Measurements from ENCODE around the gene ERC2.
"Not testable (repeated sequence)": the region's sequence is repeated elsewhere in the genome, so short reads cannot be mapped to it uniquely, and the experiment has no call there.

Gene ERC2

GRCh38 chr3:55880357-55880756 lies 587.9 kb downstream of the ERC2 start:
- DNase-seq (ENCODE audit: low read depth), result no peak

DNA sequence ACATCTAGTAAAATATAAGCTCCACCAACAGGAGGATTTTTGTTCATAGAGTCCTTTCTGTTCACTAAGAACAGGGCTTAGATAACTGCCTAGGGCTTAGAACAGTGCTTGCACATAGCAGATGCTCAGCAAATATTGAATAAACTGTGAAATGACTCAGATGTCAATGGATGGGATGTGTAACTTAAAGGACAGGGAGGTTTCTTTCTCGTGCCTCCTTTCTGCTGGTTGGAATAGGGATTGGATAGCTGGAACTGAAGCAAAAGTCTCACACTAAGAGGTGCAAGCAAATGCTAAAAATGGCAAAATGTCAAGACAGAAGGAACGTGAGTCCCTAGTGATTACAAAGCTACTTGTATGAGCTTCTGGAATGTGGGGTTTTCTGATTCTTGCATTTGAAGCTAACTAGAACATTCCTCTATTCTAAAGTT lies 588.4 kb downstream of the ERC2 start:
- DNase-seq (ENCODE audit: low read depth), result no peak

DNA sequence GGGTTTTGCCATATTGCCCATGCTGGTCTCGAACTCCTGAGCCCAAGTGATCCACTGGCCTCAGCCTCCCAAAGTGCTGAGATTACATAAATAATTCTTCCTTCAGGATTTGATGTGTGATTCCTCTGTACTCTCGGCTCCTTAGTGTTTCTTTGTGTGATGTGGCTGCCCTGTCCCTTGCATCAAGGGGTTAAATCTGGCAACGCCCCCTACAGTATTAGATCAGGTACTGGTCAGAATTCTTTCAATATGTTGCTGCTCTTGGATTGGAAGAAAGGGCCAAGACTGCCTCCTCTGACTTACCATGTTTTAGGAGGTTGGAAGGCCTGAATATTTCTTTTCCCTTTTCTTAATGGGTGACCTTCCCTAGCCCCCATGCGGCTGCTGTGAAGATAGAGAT lies 590.6 kb downstream of the ERC2 start:
- no peak for DNase-seq (ENCODE audit: low read depth)

DNA sequence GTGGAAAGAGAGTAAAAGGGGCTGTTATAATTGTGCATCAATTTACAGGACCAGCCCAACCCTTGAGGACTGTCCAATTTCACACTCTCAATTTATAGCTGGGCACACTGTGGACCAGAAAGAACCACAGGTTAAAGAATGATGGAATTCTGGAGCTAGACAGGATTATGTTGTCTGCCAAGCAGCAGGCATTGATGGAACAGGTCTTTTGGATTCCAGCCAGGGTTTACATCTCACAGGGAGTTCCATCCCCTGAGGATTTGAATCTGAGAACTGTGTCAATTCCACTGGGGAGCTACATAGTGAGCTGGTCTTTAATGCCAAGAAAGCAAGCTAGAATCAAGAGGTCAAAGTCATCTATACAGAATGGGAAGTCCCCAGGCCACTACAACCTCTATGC lies 591.7 kb downstream of the ERC2 start:
- DNase-seq (ENCODE audit: low read depth), result no peak

GRCh38 chr3:55875113-55875512 lies 593.2 kb downstream of the ERC2 start:
- no peak for DNase-seq (ENCODE audit: low read depth)

GRCh38 chr3:55873523-55874254 lies 594.6 kb downstream of the ERC2 start:
- DNase-seq (ENCODE audit: low read depth), result no peak

DNA sequence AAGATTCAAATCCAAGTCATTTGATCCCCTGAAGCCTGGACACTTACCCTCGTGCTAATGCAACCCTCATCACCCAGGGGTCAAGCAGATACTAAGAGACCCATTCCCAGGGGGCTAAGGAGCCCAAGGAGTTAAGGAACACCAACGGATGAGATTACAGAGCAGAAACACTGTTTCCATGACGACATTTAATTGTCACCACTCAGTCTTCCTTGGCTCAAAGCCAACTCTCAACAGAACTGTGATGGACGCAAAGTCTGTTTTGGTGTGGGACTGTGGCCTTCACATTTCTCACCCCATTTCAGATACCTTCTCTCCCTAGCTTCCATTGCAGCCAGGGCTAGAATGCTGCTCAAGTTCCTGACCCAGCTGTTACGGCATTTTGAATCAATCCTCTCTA lies 597.7 kb downstream of the ERC2 start:
- no peak for DNase-seq (ENCODE audit: low read depth)

DNA sequence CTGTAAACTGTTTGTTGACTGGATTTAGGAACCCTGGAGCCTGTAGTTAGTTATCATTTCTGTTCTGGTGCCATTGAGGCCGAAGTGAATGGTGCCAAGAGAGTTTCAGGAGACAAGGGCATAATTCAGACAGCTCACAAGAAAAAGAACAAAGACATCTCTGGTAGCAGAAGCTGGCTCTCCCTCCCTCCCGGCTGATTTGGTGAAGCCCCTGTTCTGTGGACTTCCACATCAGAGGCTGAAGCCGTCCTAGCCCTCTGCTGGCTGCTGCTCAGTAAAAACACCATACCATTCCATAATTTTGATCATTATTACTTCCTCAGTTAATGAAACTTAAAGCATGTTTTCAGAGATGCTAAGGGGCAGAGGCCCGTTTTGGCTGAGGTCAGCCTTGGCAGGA lies 599.9 kb downstream of the ERC2 start:
- no peak for DNase-seq (ENCODE audit: low read depth)

DNA sequence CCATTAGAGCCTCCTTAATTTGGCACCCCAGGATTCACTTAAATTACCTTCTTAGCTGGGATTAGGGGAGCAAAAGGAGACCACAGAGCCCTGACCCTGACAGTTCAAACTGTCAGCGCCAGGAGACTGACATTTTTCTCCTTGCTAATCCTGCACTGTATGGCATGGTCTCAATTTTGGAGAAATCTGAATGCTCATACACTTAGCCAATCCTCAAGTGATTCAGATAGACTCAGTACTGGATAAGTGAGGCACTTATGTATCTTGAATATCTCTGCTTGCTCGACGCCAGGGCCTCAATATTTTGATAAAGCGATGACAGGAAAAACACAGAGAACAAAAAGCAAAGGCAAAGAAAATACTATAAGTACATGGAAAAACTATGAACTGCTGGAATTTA lies 605.2 kb downstream of the ERC2 start:
- no peak for DNase-seq (ENCODE audit: low read depth)

GRCh38 chr3:55860049-55860721 lies 608.1 kb downstream of the ERC2 start:
- DNase-seq (ENCODE audit: low read depth), result no peak

- no peak for DNase-seq (ENCODE audit: low read depth)
Observed at GRCh38 chr3:55859305-55859704, 609.0 kb downstream of the ERC2 start.

GRCh38 chr3:55858727-55859126 lies 609.5 kb downstream of the ERC2 start:
- DNase-seq (ENCODE audit: low read depth), result no peak

DNA sequence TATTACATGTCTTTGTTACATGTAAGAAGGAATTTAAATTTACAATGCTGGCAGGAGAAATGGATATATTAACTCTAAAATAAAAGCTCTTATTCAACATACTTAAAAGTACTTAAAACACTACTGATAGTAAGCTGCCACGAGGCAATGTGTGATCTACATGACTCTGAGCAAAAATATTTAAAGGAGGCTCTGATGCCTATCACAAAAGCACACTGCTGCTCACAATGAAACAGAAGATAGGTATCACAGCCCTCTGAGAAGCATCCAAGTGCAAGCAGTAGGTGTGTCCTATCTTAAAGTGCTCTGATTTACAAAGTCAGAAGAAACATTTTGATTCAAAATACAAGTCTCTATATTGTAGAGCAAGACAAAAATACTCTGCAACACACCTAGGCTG lies 610.0 kb downstream of the ERC2 start:
- no peak for DNase-seq (ENCODE audit: low read depth)

DNA sequence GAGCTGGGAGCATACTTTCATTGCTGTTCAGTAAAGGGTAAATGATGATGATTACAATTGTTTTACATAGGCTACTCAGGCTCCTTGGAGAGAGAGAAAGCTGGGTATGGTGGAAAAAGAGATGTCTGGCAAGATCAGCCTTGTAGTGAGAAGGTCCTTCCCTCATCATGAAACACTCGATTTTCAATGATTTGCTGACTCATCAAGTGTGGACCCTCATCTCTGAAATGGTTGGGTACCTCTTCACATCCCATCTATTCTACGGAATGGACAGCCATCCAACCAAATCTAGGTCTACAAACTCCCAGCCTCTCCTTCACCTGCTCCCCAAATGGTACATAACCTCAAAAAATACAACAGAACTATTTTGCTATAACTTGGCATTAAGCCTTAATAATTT lies 610.6 kb downstream of the ERC2 start:
- DNase-seq (ENCODE audit: low read depth), result no peak

DNA sequence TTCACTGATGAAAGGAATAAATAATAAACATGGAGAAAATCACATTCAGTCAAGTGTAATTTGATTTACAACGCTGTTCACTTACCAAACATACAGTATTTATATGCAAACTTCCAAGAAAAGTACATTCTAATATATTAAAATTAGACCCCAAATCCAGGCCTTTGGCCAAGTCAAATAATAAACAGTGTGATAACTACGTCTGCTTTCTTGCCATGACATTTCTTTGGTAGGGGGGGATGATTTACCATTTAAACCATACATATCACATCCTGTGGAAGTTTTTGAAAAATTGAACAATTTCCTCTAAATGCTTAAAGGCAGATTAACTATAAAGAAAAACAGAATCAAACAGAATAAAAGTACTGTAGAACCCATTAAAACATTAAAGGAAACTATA lies 613.0 kb downstream of the ERC2 start:
- DNase-seq (ENCODE audit: low read depth), result no peak

GRCh38 chr3:55854494-55854893 lies 613.8 kb downstream of the ERC2 start:
- DNase-seq (ENCODE audit: low read depth), result no peak

GRCh38 chr3:55852326-55852725 lies 615.9 kb downstream of the ERC2 start:
- no peak for DNase-seq (ENCODE audit: low read depth)

- no peak for DNase-seq (ENCODE audit: low read depth)
Observed at GRCh38 chr3:55842204-55842603, 626.1 kb downstream of the ERC2 start.

- not testable (repeated sequence) for DNase-seq (ENCODE audit: low read depth)
Observed at GRCh38 chr3:55831876-55832275, 636.4 kb downstream of the ERC2 start.

DNA sequence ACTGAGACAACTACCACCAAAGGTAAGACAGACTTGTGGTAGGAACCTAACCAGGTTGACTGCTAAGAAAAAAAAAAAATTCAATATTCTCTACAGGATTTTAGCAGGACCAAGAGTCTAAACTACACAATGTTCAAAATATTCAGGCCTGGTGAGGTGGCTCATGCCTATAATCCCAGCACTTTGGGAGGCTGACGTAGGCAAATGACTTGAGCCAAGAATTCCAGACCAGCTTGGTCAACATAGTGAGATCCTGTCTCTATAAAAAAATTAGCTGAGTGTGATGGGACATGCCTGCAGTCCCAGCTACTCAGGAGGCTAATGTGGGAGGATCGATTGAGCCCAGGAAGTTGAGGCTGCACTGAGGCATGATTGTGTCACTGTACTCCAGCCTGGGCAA lies 639.6 kb downstream of the ERC2 start:
- no peak for DNase-seq (ENCODE audit: low read depth)

DNA sequence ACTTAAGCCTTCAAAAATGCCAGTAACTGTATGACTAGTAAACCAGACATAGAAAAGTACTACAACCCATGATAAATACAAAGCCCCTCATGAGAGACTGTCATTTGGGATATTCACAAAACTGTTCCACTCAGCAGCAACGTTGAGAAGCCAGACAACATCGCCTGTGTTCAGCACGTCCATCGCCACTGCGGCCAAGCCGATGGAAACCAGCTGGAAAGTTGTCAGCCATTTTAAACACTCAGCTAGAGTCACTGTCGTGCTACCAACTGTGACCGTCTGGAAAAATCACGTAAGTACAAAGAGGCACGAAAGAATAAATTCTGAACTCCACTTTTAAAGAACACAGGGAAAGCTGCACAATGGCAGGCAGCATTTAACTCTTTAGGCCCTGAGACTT lies 640.5 kb downstream of the ERC2 start:
- DNase-seq (ENCODE audit: low read depth), result no peak

DNA sequence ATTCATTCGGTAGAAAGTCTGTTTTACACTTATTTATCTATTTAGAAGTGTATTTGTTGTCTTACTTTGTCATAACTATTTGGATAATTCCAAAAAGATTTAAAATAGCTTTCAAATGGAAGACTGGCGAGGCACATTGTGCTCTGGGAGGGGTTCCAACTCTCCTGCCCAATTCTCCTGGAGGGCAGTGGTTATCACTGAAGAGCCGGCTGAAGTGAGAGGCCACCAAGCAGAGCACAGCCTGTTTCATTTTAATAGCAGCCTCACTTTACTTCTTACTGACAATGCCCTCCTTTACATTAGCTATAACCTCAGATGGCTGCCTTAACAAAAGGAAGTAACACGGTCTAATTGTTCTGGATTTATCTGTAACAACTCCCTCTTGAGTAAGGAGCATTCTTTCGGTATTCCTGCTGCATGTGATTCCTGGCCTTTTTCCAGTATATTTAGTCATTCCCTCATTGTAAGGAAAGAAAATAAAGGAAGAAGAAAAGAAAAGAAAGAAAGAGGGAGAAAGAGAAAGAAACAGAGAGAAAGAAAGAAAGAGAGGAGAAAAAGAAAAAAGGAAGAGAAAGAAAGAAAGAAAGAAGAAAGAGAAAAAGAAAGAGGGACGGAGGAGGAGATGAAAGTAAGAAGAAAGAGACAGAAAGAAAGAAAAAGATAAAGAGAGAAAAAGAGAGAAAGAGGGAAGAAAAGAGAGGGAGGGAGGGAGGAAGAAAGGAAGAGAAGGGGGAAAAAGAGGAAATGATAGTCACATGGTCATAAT lies 641.4 kb downstream of the ERC2 start:
- no peak for DNase-seq (ENCODE audit: low read depth)

DNA sequence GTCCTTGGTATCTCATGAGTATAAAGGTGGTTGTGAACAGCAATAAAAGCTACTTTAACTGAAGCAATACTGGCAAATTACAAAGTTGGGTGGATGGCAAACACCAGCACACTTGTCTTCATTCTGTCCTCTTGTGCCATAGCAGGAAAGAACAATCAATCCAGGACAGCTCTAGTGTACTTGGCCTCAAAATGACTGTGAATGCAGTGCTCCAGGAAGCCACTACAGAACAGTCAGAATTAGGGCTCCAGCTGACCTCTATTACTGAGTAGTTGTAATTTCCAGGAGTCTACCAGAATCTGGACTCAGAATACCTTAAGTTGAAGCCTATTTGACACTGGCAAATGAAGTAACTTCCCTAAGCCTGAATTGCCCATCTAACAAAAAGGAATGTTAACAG lies 642.2 kb downstream of the ERC2 start:
- no peak for DNase-seq (ENCODE audit: low read depth)
